HG02610 (cell line): ENCODE results near the gene SPAG9.
"Not testable (repeated sequence)": the region's sequence is repeated elsewhere in the genome, so short reads cannot be mapped to it uniquely, and the experiment has no call there.

Experiments used
- ATAC-seq: cut with Tn5 transposase; IDR thresholded peaks from one replicate; pipeline ENCODE4 v1.9.1; 2021; ENCODE audit warnings: mild to moderate bottlenecking, moderate library complexity; ENCODE audit not compliant: unreplicated experiment

SPAG9 gene

DNA sequence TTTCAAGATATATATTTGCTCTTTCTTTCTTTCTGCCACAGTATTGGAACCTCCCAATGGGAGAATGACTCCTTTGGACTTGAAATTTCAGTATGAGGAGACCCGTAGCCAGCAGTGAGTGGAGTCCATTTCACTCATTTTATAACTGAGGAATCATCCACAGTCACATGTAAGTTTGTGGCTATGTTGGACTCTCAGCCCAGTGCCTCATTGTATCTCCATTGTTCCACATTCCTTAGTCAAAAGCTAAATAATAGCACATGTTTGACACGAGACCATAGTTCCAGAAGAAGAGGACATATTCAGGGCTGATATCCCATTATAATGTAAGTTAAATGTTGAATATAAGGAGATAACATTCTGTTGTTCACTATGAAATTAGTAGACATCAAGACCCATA is 12.7 kb upstream of the SPAG9 start:
- peak; percentile 25 for ATAC-seq

DNA sequence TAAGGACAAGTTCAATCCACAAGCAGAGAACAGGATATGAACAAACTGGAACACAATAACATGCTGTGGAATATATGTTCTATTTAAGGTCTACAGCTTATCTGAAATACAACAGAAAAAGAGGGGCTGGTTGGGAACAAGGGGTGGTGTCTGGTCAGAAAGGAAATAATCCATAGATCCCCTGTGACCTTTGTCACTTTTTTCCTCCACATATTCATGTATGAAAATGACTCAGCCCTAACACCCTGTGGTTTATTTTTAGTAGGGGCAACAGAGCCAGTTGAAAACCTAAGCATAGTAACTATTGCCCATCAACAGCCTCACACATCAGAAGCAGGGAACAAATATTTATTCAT is 12.3 kb upstream of the SPAG9 start:
- peak; percentile 64 for ATAC-seq

DNA sequence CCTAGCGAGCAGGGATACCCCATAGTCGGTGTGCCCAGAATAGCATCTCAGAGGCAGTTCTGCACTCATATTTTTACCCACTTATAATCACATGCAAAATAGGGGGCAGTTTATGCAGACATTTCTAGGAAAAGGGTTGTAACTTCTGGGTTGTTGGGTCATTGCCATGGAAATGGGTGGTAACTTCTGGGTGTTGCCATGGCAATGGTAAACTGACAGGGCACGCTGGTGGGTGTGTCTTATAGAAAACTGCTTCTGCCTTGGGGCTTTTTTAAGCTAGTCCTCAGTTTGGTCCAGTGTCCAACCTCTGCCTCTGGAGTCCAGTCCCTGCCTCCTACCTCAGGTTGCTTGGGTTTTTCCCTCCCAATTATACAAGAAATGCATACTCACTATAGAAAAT is 7.4 kb upstream of the SPAG9 start:
- no peak for ATAC-seq

DNA sequence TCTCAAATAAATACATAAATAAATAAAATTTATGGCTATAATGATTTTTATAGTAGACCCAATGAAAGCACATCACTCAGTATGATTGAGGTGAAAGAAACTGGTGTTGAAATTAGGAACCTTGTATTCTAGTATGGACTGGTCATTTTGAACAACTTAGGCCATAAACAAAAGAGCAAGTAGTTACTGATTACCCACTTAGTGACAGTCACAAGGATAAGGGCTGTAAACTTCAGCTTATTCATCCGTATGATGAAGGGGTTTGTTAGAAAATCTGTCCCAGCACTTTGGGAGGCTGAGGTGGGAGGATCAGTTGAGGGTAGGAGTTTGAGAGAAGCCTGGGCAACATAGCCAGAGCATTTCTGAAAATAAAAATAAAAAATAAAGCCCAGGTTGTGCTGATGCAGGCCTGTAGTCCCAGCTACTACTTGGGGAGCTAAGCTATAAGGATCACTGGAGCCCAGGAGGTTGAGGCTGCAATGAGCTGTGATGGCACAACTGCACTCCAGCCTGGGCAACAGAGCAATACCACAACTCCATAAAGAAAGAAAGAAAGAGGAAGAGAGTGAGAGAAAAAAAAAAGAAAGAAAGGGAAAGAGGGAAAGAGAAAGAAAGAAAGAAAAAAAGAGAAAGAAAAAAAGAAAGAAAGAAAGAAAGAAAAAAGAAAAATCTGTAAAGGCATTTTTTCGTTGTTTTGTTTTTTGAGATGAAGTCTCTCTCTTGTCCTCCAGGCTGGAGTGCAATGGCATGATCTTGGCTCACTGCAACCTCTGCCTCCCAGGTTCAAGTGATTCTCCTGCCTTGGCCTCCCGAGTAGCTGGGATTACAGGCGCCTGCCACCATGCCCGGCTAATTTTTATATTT is 4.2 kb upstream of the SPAG9 start:
- ATAC-seq: no peak

DNA sequence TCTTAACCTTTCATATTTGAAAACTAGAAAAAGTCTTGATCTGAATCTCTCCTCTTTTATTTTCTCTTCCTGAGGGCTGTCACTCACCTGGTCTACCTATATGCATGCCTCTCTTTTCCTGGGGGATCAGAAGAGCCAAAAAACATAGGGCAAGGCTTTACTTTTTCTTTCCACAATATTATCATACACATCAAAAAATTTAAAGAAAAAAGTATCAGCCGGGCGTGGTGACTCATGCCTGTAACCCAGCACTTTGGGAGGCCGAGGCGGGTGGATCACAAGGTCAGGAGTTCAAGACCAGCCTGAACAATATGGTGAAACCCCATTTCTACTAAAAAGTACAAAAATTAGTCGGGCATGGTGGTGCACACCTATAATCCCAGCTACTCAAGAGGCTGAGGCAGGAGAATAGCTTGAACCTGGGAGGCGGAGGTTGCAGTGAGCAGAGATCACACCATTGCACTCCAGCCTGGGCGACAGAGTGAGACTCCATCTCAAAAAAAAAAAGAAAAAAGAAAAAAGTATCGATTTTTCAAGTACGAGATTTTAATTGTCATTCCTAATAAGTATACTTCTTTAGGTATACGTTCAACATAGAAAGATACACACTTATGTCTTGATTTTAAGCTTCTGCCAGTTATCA is 1.9 kb upstream of the SPAG9 start:
- not testable (repeated sequence) for ATAC-seq

DNA sequence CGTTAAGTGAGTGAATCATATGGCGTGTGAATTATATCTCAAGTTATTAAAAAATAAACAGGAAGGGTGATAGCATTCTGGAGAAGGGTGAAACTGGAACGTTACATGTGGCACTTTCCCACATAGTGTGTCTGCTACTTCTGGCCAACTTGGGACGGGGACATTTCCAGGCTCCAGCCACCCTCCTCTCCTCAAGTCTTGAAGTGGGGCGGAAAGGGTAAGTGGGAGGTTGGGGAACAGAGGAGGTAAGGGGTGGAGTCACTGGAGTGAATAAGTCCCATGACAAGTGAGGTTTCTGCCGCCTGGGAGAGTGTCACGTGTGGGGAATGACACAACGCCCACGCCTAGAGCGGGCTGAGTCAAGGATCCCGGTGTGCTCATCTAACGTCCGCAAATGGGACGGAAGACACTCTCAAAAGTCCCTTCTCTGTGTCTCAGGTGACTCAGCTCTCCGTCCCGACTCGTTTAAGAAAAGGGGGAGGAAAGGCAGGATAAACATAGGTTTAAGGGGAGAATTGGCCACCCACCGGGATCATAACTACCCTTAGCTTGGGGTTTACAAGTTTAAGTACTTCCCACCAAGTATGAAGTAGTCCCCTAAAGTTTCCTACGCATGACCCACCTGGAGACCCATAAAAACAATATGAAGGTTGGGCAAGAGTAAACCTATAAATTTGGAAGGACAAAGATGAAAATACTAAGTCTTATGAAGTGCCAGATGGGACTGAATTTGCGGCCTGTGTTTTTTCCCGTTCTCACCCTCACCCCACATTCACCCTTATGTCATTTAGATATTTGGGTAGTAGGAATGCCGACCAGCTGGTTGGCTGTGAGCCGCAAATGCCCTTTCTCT is 1.2 kb upstream of the SPAG9 start:
- peak; percentile 44 for ATAC-seq

DNA sequence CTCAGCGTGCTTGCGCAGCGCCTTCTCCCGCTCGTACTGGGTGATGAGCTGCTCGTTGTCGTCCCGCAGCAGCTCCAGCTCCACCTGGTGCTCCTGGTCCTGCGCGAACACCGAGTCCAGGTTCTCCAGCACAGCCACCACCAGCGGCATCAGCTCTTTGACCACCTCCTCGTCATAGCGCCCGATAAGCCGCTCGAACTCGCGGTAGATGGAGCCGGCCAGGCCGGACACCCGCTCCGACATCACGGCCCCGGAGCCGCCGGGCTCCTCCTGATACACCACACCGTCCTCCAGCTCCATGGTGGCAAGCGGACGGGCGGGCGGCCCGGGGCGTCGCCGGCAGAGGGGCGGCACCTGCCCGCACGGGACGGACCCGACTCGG is 320 bp downstream of the SPAG9 start:
- ATAC-seq: peak; percentile 21

DNA sequence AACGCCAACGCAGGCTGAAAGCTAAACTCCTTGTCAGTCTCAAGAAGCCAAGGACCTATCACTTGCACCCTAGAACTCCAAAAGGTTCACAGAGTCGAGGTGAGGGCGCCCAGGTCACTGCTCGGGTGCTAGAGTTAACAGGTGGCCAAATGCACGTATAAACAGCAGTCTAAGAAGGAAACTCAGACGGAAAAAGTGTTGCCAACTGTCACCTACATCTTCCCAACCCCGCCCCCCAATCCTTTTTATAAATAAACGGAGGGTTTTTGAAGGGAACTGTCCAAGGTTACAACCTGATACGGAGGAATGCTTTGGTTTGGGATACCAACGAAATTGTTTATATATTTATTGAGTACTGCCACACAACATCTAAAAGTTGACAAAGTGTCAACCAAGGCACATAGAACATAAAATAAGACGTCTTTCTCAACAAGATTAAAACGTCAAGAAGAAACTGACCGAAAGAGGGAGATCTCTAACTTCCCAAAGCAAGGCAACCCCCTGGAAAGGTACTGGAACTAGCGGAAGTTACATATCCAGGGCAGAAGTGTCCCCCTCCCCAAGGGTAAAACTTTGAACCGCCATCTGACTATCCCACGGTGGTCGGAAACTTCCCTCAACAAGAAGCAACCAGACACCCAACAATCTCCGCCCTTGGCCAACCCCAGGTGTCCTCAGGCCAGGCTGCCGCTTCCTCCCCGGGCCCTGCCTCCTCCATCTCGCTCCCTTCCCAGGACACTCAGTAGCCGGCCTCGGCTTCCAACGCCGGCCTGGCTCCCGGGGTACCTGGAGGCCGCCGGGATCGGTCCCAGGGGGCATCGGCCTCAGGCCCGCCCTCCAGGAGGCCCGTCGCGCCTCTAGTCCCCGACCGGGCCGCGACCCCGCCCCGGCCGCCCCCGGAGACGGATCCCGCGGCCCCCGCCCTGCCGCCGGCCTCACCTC is 982 bp downstream of the SPAG9 start:
- peak; percentile 19 for ATAC-seq

DNA sequence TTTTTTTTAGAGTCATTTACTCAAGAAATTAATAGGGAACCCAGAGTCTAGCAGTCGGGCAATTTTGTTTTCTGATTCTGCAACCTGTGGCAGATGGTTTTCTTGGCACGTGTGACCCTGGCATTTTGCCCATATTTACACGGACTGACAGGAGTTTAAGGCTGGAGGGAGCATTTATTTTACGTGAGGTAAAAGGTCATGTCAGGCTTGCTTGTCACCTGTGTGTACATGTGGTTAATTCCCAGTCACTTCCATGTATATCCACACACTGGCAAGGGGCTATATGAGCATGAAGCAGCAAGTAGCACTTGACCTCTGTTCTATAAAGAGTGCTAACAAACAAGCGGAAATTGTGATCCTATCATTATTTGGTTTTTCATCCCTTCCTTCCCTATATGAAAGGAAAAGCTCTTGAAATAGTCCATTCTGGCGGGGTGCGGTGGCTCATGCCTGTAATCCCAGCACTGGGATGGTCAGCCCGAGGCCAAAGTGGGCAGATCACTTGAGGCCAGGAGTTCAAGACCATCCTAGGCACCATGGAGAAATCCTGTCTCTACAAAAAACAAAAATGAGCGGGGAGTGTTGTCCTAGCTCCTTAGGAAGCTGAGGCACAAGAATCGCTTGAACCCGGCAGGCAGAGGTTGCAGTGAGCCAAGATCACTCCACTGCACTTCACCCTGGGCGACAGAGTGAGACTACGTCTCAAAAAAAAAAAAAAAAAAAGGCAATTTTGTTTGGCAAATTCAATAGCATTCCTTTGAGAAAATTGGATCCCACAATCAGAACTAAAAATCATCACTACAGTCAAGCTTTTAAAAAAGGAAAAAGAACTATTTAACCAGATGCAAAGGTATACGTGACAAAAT is 2.1 kb downstream of the SPAG9 start:
- ATAC-seq: no peak

DNA sequence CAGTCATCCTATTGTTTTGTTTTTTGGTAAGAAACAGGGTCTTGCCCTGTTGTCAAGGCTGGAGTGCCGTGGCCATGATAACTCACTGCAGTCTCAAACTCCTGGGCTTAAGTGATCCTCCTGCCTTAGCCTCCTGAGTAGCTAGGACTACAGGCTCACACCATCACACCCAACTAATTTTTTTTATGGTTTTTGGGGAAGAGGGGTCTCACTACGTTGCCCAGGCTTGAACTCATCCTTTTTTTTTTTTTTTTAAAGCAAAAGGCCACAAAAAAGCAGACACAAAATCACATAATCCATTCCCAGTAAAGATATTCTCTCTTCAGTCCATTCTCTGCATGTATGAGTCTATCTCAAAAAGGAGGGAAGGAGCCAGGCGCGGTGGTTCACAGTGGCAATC is 5.5 kb downstream of the SPAG9 start:
- ATAC-seq: no peak

DNA sequence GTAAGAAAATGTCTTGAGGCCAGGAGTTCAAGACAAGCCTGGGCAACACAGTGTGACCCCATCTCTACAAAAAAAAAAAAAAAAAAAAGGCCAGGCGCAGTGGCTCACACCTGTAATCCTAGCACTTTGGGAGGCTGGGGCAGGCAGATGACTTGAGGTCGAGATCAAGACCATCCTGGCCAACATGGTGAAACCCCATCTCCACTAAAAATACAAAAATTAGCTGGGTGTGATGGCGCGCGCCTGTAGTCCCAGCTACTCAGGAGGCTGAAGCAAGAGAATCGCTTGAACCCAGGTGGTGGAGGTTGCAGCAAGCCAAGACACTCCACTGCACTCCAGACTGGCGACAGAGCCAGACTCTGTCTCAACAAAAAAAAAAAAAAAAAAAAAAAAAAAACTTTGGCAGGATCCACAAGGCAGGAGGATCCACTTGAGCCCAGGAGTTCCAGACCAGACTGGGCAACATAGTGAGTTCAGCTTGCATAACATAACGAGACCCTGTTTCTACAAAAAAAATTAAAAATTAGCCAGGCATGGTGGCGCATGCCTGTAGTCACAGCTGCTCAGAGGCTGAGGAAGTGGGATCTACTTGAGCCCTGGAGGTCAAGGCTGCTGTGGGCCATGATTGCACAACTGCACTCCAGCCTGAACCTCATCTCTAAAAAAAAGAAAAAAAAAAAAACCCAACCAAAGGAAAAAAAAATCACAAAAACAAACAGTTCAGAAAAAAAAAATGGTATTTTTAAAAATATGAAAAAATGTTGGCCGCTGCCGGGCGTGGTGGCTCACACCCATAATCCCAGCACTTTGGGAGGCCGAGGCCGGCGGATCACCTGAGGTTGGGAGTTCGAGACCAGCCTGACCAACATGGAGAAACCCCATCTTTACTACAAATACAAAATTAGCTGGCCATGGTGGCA is 8.1 kb downstream of the SPAG9 start:
- not testable (repeated sequence) for ATAC-seq

DNA sequence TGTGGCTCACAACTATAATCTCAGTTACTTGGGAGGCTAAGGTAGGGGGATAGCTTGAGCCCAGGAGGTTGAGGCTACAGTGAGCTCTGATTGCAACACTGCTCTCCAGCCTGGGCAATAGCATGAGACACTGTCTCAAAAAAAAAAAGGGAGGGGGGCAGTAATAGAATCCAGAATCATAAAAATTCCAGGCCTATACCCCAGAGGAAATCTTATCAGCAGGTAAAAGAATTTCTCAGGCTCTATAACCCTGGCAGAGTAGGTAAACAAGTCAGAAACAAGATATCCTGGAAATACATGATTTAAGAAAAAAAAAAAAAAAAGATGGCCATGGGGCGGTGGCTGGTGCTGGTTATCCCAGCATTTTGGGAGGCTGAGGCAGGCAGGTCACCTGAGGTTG is 12.9 kb downstream of the SPAG9 start:
- no peak for ATAC-seq

DNA sequence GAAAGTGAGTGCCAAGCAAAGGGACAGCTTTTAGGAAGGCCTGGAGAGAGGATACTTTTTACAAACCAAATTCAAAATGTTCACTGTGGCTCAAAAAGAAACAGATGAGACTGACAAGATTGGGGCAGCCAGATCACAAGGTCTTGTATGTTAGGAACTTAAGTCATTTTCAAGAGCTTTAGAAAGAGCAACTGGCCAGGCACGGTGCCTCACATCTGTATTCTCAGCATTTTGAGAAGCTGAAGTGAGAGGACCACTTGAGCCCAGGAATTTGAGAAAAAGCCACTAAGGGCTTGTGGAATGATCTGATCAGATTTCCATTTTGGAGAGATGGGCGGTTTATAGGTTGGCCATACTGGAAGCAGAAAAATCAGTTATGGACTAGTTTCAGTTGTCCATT is 17.2 kb downstream of the SPAG9 start:
- no peak for ATAC-seq

DNA sequence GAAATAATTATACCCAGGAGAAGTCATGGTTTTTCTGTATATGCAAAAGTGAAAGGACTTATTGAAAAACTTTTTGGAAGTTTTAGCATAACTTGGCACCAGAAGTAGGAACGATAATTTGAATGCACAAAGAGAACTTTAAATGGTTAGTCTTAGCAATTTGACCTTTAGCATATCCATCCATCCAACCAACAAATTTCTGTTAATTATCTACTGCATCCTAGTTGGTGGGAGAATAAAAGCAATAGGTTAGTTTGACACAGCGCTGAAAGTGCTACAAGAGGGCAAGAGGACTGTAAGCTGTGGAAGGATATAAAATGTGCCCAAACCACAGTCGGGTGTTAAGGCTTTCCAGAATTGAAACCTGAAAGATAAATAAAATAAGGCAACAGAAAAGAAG is 17.6 kb downstream of the SPAG9 start:
- no peak for ATAC-seq

DNA sequence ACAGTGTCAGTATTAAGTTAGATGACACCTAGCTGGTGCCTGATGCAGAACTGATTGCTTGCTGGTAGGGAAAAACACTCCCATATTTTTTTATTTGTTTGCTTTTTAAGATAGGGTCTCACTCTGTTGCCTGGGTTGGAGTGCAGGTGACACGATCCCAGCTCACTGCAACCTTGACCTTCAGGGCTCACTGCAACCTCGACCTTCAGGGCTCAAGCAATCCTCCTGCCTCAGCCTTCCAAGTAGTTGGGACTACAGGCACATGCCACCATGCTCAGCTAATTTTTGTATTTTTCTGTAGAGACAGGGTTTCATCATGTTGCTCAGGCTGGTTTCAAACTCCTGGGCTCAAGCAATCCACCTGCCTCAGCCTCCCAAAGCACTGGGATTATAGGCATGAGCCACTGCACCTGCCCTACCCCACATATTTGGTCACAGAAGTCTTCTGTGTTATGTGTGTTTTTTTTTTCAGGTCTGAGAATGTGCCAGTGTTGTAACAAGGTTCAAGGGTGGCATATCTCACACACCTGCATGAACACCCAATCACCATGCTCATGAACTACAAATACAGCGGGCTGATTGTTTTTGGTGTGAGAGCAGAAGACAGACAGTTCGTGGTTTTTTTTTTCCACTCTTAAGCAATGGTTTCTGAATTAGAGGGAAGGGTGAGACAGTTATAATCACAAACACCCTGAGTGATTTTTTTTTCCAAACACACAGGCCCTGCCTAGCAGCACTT is 22.8 kb downstream of the SPAG9 start:
- ATAC-seq: no peak

DNA sequence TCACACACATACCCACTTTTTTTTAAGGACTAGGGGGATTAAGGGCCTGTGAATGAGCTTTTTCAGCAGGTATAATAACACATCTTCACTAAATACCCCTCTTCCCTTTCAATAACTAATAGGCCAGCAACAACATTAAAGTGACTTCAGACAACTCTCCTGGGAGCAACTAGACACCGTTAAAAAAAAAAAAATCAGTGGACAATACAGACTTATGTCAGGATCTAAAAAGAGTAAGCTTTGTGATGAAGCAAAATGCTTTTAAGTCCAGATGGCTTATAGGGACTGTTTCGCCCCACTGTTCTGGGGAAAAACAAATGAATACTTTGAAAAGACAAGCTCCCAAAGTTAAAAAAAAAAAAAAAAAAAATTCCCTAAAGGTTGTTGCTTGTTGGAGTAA is 29.0 kb downstream of the SPAG9 start:
- ATAC-seq: no peak

DNA sequence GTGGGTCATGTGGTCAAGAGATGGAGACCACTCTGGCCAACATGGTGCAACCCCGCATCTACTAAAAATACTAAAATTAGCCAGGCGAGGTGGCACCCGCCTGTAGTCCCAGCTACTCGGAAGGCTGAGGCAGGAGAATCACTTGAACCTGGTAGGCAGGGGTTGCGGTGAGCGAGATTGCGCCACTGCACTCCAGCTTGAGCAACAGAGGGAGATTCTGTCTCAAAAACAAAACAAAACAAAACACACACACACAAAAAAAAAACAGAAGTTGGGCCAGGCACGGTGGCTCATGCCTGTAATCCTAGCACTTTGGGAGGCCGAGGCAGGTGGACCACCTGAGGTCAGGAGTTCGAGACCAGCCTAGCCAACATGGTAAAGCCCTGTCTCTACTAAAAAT is 31.8 kb downstream of the SPAG9 start:
- ATAC-seq: not testable (repeated sequence)

DNA sequence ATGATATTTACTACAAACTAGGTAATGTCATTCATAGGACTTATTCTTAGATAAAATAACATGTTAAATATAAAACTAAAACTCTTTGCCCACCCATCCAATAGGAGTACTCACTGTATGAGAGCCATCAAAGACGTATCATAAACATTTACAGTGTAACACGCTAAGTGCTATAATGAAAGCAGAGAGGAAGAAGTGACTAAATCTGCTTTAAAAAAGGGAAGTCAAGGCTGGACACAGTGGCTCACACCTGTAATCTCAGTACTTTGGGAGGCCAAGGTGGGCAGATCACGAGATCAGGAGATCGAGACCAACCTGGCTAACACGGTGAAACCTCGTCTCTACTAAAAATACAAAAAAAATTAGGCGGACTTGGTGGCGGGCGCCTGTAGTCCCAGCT is 32.4 kb downstream of the SPAG9 start:
- ATAC-seq: no peak
